SK-N-SH (cell line): Measurements from ENCODE around the gene STRBP. TPM values are rescaled to one million over a fixed set of nuclear protein-coding genes. Genes with fewer than 3 reads are reported as not detected.

Source experiments
- CTCF ChIA-PET: fragments of 300-600, 350-600 bp; formaldehyde crosslinking; extraction: SDS; loops from one replicate; lab custom pipeline; 2021; lab: Yijun Ruan, JAX
- POLR2A ChIA-PET: fragments of 350-600 bp; sonication (Branson Sonifier 250); formaldehyde crosslinking; extraction: SDS; loops from one replicate; lab custom pipeline; 2020; ENCODE audit warnings: antibody characterized with exemption, inconsistent platforms; lab: Yijun Ruan, JAX
- DNase-seq: peaks from one replicate; pipeline ENCODE4 v3.0.0; 2012
- H2AFZ ChIP-seq: fragments of 200-600 bp; sonication (generic); 2 replicates; pipeline ENCODE4 v1.8.1; 2016; ENCODE audit warnings: antibody characterized with exemption, mild to moderate bottlenecking, low read depth
- H3F3A ChIP-seq: fragments of 200-600 bp; sonication (generic); replicated peaks from 2 replicates; pipeline ENCODE3; 2016; ENCODE audit warnings: antibody characterized with exemption, mild to moderate bottlenecking; ENCODE audit not compliant: insufficient read depth
- H3K27ac ChIP-seq, 2 experiments: fragments of 200-500 bp in 1 of 2; fragments of 200-600 bp in 1 of 2; sonication (Bioruptor generic) in 1 of 2; sonication (generic), shearing (Covaris generic) in 1 of 2; 2 replicates each; pipeline versions ENCODE4 v1.5.1 to v1.6.1; 2014 to 2016; ENCODE audit warnings: low read depth in 2 of 2, inconsistent platforms in 1 of 2, low read length in 1 of 2, mild to moderate bottlenecking in 1 of 2, mixed read lengths in 1 of 2
- H3K27me3 ChIP-seq: fragments of 200-600 bp; sonication (generic), shearing (Covaris generic); 2 replicates; pipeline ENCODE4 v1.6.1; 2016; ENCODE audit warnings: mixed run types; ENCODE audit not compliant: insufficient read depth
- H3K36me3 ChIP-seq, 2 experiments: fragments of 200-500 bp in 1 of 2; fragments of 200-600 bp in 1 of 2; sonication (Bioruptor generic) in 1 of 2; sonication (generic) in 1 of 2; replicated peaks in 1 of 2; 2 replicates each; pipeline versions ENCODE3 to v1.5.1; 2014 to 2016; ENCODE audit warnings: low read length in 1 of 2, mild to moderate bottlenecking in 1 of 2; ENCODE audit not compliant: insufficient read depth in 2 of 2, control insufficient read depth in 1 of 2
- H3K4me1 ChIP-seq, 2 experiments: fragments of 200-500 bp in 1 of 2; fragments of 200-600 bp in 1 of 2; sonication (Bioruptor generic) in 1 of 2; sonication (generic), shearing (Covaris generic) in 1 of 2; 2 replicates each; pipeline versions ENCODE4 v1.5.1 to v1.6.1; 2014 to 2016; ENCODE audit warnings: low read depth in 1 of 2, low read length in 1 of 2, mixed run types in 1 of 2; ENCODE audit not compliant: insufficient read depth in 2 of 2, control insufficient read depth in 1 of 2
- H3K4me2 ChIP-seq: fragments of 200-600 bp; sonication (generic), shearing (Covaris generic); 2 replicates; pipeline ENCODE4 v1.6.1; 2017; ENCODE audit warnings: mixed run types
- H3K4me3 ChIP-seq, 2 experiments: fragments of 200-500 bp in 1 of 2; fragments of 200-600 bp in 1 of 2; sonication (Bioruptor generic) in 1 of 2; sonication (generic), shearing (Covaris generic) in 1 of 2; 2 replicates each; pipeline versions ENCODE4 v1.5.1 to v1.8.1; 2014 to 2016; ENCODE audit warnings: low read depth in 2 of 2, inconsistent platforms in 1 of 2, low read length in 1 of 2, mild to moderate bottlenecking in 1 of 2, mixed read lengths in 1 of 2, moderate library complexity in 1 of 2
- H3K79me2 ChIP-seq: fragments of 200-600 bp; sonication (generic); 2 replicates; pipeline ENCODE4 v1.8.1; 2017; ENCODE audit warnings: mild to moderate bottlenecking; ENCODE audit not compliant: insufficient read depth
- H3K9ac ChIP-seq: fragments of 200-600 bp; sonication (generic); 2 replicates; pipeline ENCODE4 v1.6.1; 2017; ENCODE audit warnings: mixed run types
- H3K9me2 ChIP-seq: fragments of 200-600 bp; sonication (generic); 2 replicates; pipeline ENCODE4 v1.6.1; 2017; ENCODE audit warnings: mixed run types
- H3K9me3 ChIP-seq: fragments of 200-600 bp; sonication (generic); 2 replicates; pipeline ENCODE4 v1.6.1; 2017; ENCODE audit warnings: mixed run types, mild to moderate bottlenecking, moderate library complexity
- H4K20me1 ChIP-seq: fragments of 200-600 bp; sonication (generic); 2 replicates; pipeline ENCODE4 v1.6.1; 2017; ENCODE audit warnings: mild to moderate bottlenecking, mixed run types; ENCODE audit not compliant: insufficient read depth
- CHD2 ChIP-seq: fragments of 150-350 bp; IDR thresholded peaks from 2 replicates; pipeline ENCODE4 v1.6.1; 2018; ENCODE audit warnings: low read length; ENCODE audit not compliant: partially characterized antibody
- CTCF ChIP-seq: fragments of 200-600 bp; sonication (generic); IDR thresholded peaks from 2 replicates; pipeline ENCODE4 v1.6.1; 2017; ENCODE audit warnings: antibody characterized with exemption, mild to moderate bottlenecking, moderate library complexity
- ELF1 ChIP-seq: IDR thresholded peaks from 2 replicates; pipeline ENCODE4 v1.4.0; 2012
- EP300 ChIP-seq, 2 experiments: IDR thresholded peaks; 2 replicates each; pipeline versions ENCODE4 v1.4.0 to v1.6.1; 2012; ENCODE audit warnings: borderline replicate concordance in 1 of 2, low read depth in 1 of 2, low read length in 1 of 2
- FOXJ3 ChIP-seq: sonication (generic); formaldehyde crosslinking; IDR thresholded peaks from 2 replicates; pipeline ENCODE4 v1.5.1; 2020; ENCODE audit warnings: mild to moderate bottlenecking, missing genetic modification reagents
- GATA2 ChIP-seq: sonication (generic); formaldehyde crosslinking; IDR thresholded peaks from 2 replicates; pipeline ENCODE4 v1.5.0; 2020; ENCODE audit warnings: mild to moderate bottlenecking, missing genetic modification reagents
- MXI1 ChIP-seq: IDR thresholded peaks from 2 replicates; pipeline ENCODE4 v1.6.1; 2012; ENCODE audit warnings: mild to moderate bottlenecking, low read depth, low read length, improper control_type of control experiment
- NFIC ChIP-seq: IDR thresholded peaks from 2 replicates; pipeline ENCODE4 v1.4.0; 2012; ENCODE audit warnings: borderline replicate concordance
- NRF1 ChIP-seq: IDR thresholded peaks from 2 replicates; pipeline ENCODE4 v1.6.1; 2012; ENCODE audit warnings: low read depth, mild to moderate bottlenecking, low read length
- PBX3 ChIP-seq: IDR thresholded peaks from 2 replicates; pipeline ENCODE4; 2012
- RAD21 ChIP-seq: IDR thresholded peaks from 2 replicates; pipeline ENCODE4 v1.6.1; 2012; ENCODE audit warnings: mild to moderate bottlenecking, low read length
- RXRA ChIP-seq: IDR thresholded peaks from 2 replicates; pipeline ENCODE4 v1.4.0; 2012; ENCODE audit warnings: low read depth, mild to moderate bottlenecking, borderline replicate concordance
- SIN3A ChIP-seq: IDR thresholded peaks from 2 replicates; pipeline ENCODE4 v1.6.1; 2012; ENCODE audit warnings: low read depth, mild to moderate bottlenecking, low read length, moderate library complexity, borderline replicate concordance
- SMC3 ChIP-seq: IDR thresholded peaks from 2 replicates; pipeline ENCODE4 v1.6.1; 2012; ENCODE audit warnings: low read depth, low read length, improper control_type of control experiment
- TAF1 ChIP-seq: IDR thresholded peaks from 2 replicates; pipeline ENCODE4 v1.6.1; 2012; ENCODE audit warnings: low read depth, mild to moderate bottlenecking, low read length, moderate library complexity, borderline replicate concordance
- TEAD4 ChIP-seq: IDR thresholded peaks from 2 replicates; pipeline ENCODE4 v1.4.0; 2012; ENCODE audit warnings: mild to moderate bottlenecking, borderline replicate concordance; ENCODE audit not compliant: insufficient read depth
- USF1 ChIP-seq: IDR thresholded peaks from 2 replicates; pipeline ENCODE4 v1.4.0; 2012; ENCODE audit warnings: low read depth, borderline replicate concordance
- USF2 ChIP-seq: fragments of 150-350 bp; IDR thresholded peaks from 2 replicates; pipeline ENCODE4 v1.6.1; 2017; ENCODE audit warnings: antibody characterized with exemption, low read length, low read depth, borderline replicate concordance
- ZBTB33 ChIP-seq: IDR thresholded peaks from 2 replicates; pipeline ENCODE4 v1.4.0; 2012; ENCODE audit warnings: low read depth, borderline replicate concordance
- WGBS: methylation state at CpG from one replicate; pipeline ENCODE4 v1.1.6; 2017; ENCODE audit warnings: low lambda C conversion rate; 5-methylcytosine and 5-hydroxymethylcytosine counted together
- polyA plus RNA-seq, 3 experiments: library from polyadenylated mRNA; depleted of rRNA; stranded (reverse); fragments of >200 nt; gene quantifications; 2 replicates each; pipeline ENCODE4 v1.2.3, GENCODE V29; 2012

STRBP gene
- polyA plus RNA-seq, 1 of the 3 experiments (the other 2 are of a cell fraction), result 5.9 TPM

GRCh38 chr9:123120953-123121352, 147.4 kb downstream of the STRBP start:
- Histone ChIP-seq H3K9me3 (no peaks in the 10 kb centered on the region), H3K9me2 (no peaks in the 10 kb centered on the region), H2AFZ (no peak overlapping the region), H3K4me2 (no peak overlapping the region), H3K27me3 (no peaks in the 10 kb centered on the region), H3K27ac (no peak overlapping the region), H3K9ac (no peak overlapping the region), H4K20me1 (no peaks in the 10 kb centered on the region), H3K4me3 (no peak overlapping the region)
- POLR2A ChIA-PET, result no interaction called here
- no peak for DNase-seq
- TF ChIP-seq NFIC (no peak), USF2 (no peak), CHD2 (no peak), ZBTB33 (no peak), EP300 (IDR thresholded peaks at IDR 0.05; ENCODE audit: borderline replicate concordance in 1 of 2, low read depth in 1 of 2, low read length in 1 of 2) (no peak), FOXJ3 (no peak), TEAD4 (no peak), USF1 (no peak), NRF1 (no peak), RAD21 (no peak), ELF1 (no peak)
- TF ChIP-seq, all 33 proteins: peak for 0
- CTCF ChIA-PET, result interaction anchor here (0.6 to 1.9 kb wide), 2 partner anchors 148 to 229 kb away, joined by 4 to 7 read pairs; no protein-coding TSS in a partner anchor
- Histone ChIP-seq H3K36me3 (no peaks in the 10 kb centered on the region), H3K4me1 (peaks cover 0 to 6% of the 10 kb centered on the region in 2 experiments; a peak in 1 of 4 replicates), H3K79me2 (no peaks in the 10 kb centered on the region), H3F3A (no peaks in the 10 kb centered on the region)
- WGBS, result 100% methylated on average over 1 of the region's 1 CpG

- Histone ChIP-seq H3K9me2 (no peaks in the 10 kb centered on the region), H3K27ac (no peak overlapping the region), H3F3A (no peaks in the 10 kb centered on the region), H3K4me1 (peaks cover 0 to 6% of the 10 kb centered on the region in 2 experiments; a peak in 1 of 4 replicates), H3K79me2 (no peaks in the 10 kb centered on the region), H3K9ac (no peak overlapping the region), H2AFZ (no peak overlapping the region), H3K36me3 (no peaks in the 10 kb centered on the region), H3K4me3 (no peak overlapping the region), H3K27me3 (no peaks in the 10 kb centered on the region), H4K20me1 (no peaks in the 10 kb centered on the region), H3K9me3 (no peaks in the 10 kb centered on the region), H3K4me2 (no peak overlapping the region)
- WGBS, result 76% methylated on average over 5 of the region's 5 CpGs
- ChIA-PET CTCF (no interaction called here), POLR2A (no interaction called here)
- TF ChIP-seq SIN3A (no peak), PBX3 (no peak), GATA2 (no peak), MXI1 (no peak), TAF1 (no peak), CHD2 (no peak), SMC3 (no peak), CTCF (no peak), RXRA (no peak)
- no peak for DNase-seq
Measured at GRCh38 chr9:123120131-123120530, 148.3 kb downstream of the STRBP start.
